Measurements from ENCODE around the gene KRT77.

- no peak for TF ChIP-seq CTCF (tag by site-specific recombination; IDR thresholded peaks at IDR 0.05)
- no peak for TF ChIP-seq ZNF24 (tag by site-specific recombination; IDR thresholded peaks at IDR 0.05)
- TF ChIP-seq PRDM1 (tag by site-specific recombination; IDR thresholded peaks at IDR 0.05): no peak
- TF ChIP-seq, protein P1, sequence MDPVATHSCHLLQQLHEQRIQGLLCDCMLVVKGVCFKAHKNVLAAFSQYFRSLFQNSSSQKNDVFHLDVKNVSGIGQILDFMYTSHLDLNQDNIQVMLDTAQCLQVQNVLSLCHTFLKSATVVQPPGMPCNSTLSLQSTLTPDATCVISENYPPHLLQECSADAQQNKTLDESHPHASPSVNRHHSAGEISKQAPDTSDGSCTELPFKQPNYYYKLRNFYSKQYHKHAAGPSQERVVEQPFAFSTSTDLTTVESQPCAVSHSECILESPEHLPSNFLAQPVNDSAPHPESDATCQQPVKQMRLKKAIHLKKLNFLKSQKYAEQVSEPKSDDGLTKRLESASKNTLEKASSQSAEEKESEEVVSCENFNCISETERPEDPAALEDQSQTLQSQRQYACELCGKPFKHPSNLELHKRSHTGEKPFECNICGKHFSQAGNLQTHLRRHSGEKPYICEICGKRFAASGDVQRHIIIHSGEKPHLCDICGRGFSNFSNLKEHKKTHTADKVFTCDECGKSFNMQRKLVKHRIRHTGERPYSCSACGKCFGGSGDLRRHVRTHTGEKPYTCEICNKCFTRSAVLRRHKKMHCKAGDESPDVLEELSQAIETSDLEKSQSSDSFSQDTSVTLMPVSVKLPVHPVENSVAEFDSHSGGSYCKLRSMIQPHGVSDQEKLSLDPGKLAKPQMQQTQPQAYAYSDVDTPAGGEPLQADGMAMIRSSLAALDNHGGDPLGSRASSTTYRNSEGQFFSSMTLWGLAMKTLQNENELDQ (tag by site-specific recombination; IDR thresholded peaks at IDR 0.05; ENCODE audit: low read depth): no peak
- TF ChIP-seq SETDB1 (IDR thresholded peaks at IDR 0.05; ENCODE audit: insufficient read length, low read length): no peak
- TF ChIP-seq ZNF513 (tag by site-specific recombination; IDR thresholded peaks at IDR 0.05): no peak
- no peak for TF ChIP-seq TCF7L2 (IDR thresholded peaks at IDR 0.05; ENCODE audit: borderline replicate concordance, low read depth, low read length)
- no peak for TF ChIP-seq ZNF19 (tag by site-specific recombination; IDR thresholded peaks at IDR 0.05; ENCODE audit: low read depth)
Measured at GRCh38 chr12:52752516-52752915, 49.2 kb upstream of the KRT77 start.

All from HEK293 (cell line).